22Rv1 (cell line): ENCODE results near the gene GRM4.

Source experiments
- H3K27ac ChIP-seq: fragments of 450-650 bp; 2 replicates; pipeline ENCODE4 v1.5.1; 2017
- CTCF ChIP-seq: fragments of 450-650 bp; IDR thresholded peaks from 2 replicates; pipeline ENCODE4 v1.5.1; 2017; ENCODE audit warnings: mild to moderate bottlenecking
- ZFX ChIP-seq: fragments of 450-650 bp; IDR thresholded peaks from 2 replicates; pipeline ENCODE4 v1.6.1; 2017; ENCODE audit warnings: antibody characterized with exemption, borderline replicate concordance

GRM4 gene

DNA sequence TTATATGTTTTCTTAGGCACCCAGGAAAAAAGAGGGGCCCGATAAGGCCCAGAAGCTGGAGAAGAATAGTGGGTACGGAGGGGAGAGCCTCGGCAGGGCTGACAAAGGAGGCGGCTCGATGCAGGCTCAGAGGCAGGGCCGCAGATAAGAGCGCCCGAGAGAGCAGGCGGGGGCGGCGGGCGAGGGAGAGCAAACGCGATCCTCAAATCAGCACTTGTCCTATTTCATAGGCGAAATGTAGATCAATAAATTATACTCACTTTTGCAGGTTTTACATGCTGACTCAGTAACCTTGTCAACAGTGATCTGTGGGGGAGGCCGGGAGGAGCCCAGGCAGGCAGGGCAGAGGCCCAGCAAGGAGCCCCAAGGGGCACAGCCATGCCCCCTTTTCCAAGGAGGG lies 42.6 kb downstream of the GRM4 start:
- no peak for TF ChIP-seq ZFX
- no peak for TF ChIP-seq CTCF
- H3K27ac ChIP-seq: no peak overlapping the region

- TF ChIP-seq CTCF (no peak), ZFX (no peak)
These were observed 43.2 kb downstream of the GRM4 start for GRCh38 chr6:34102696-34103095.

GRCh38 chr6:34102099-34102656 lies 43.7 kb downstream of the GRM4 start:
- no peak for TF ChIP-seq CTCF
- TF ChIP-seq ZFX: no peak
- no peak overlapping the region for H3K27ac ChIP-seq

More at GRCh38 chr6:34102696-34103095, 43.2 kb downstream of the GRM4 start:
- H3K27ac ChIP-seq: no peak overlapping the region

- TF ChIP-seq ZFX (no peak), CTCF (no peak)
- H3K27ac ChIP-seq: no peak overlapping the region
These were observed 45.1 kb downstream of the GRM4 start for GRCh38 chr6:34100788-34101187.

DNA sequence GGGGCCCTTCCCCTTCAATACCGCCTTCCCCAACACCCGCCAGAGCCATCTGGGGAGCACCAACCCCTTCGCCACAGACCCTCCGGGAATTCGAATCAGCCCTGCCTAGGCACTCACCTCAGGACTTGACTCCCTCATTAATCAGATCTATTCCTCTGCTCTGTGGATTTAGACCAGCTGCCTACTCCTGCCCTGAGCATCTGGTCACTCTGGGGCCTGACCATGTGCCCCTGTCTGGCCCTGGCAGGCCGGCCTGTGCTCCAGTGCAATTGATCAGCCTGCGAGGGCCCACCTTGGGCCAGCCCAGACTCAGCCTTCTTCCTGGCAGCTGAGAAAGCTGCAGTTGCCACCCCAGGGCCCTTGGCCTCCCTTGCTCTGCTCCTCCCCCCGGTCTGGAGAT lies 46.0 kb downstream of the GRM4 start:
- no peak overlapping the region for H3K27ac ChIP-seq
- TF ChIP-seq CTCF (no peak), ZFX (no peak)

DNA sequence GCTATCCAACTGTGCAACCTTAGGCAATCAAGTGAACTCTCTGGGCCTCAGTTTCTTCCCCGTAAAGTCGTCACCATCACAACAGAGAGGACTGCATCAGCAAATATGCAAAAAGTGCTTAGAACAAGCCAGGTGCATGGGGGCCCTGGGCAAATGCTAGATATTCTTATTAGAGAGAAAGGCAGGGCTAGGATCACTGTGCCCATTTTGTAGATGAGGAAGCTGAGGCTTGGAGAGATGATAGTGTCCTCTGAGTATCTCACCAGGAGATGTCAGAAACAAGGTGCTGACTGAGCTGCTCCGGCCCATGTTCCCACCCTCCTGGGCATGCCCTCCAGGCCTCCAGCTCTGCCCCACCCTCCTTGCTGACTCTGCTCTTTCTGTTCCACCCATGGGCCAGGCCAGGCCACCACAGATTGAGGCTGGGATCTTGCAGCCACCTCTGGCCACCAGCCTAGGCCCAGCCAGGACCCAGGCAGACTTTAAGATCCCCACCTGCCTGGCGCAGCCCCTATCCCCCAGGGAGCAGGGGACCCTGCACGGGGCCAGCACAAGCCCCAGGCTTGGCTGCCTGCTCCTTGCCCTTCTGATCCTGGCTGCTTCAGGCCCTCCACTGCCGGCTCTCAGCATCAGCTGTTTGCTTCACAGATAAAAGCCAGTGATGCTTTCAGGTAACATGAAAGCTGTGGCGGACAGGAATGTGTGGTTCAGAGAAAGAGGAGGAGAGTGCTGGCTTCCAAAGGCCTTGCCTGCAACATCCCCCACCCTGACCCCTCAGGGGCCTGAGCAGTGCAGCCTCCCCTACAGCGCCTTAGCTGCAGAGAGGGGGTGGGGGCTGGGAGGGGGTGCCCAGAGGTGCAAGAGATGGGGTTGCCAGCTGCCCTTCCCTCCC lies 47.6 kb downstream of the GRM4 start:
- TF ChIP-seq CTCF: no peak
- TF ChIP-seq ZFX: no peak
- no peak overlapping the region for H3K27ac ChIP-seq

GRCh38 chr6:34096814-34097213 lies 49.1 kb downstream of the GRM4 start:
- H3K27ac ChIP-seq: no peak overlapping the region
- TF ChIP-seq ZFX: no peak
- no peak for TF ChIP-seq CTCF
